HL-60/S4 treated with retinoic acid at 250 ng/mL for 4 days and 3 days (cell line): Measurements from ENCODE around the gene MALRD1.

Source experiments
- in situ Hi-C: fragments of 300-500 bp; cut with MboI; formaldehyde crosslinking; loops from 2 replicates; pipeline ENCODE4 v1.7.0; 2022; ENCODE audit warnings: low sequenced_read_pairs

MALRD1 gene

DNA sequence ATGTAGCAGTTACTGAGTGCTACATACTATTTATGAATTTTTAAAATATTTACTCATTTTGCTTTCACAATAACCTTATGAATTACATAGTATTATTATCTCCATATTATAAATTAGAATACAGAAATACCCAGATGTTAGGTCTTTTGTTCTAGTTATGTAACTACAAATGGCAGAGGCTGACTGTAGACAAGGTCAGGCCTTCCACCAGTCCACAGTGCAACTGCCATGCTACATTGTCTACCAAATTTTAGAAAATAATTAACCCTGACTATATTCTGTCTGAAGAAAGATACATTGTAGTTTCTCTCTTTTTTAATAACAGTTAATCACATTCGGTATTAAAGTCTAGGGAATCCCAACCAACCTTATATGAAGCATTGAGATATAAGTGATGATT, 280.9 kb downstream of the MALRD1 start:
- in situ Hi-C loops, result no loop called here

DNA sequence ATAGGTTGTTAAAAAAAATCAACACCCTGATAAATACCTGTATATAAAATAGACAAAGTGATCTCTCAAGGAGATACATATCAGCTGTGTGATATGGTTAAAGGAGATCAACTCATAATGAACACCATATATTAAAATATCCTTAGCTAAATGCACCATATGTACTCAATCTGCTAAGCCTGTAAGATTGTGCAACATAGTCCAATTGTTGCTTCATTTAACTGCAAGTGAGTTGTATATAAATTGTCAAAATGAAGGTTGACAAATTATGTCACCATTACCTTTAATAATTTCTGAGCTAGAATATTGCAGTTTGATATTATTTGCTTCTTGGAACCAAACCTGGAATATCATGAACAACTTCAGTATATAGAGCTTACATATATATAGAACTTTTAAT, 283.7 kb downstream of the MALRD1 start:
- in situ Hi-C loops, result no loop called here

DNA sequence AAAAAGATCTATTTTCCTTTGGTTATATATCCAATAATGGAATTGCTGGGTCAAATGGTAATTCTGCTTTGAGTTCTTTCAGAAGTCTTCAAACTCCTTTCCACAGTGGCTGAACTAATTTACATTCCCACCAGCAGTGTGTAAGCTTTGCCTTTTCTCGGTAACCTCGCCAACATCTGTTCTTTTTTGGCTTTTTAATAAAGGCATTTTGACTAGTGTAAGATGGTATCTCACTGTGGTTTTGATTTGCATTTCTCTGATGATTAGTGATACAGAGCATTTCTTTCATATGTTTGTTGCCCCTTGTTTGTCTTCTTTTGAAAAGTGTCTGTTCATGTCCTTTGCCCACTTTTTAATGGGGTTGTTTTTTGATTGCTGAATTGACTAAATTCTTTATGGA, 285.0 kb downstream of the MALRD1 start:
- in situ Hi-C loops, result no loop called here

DNA sequence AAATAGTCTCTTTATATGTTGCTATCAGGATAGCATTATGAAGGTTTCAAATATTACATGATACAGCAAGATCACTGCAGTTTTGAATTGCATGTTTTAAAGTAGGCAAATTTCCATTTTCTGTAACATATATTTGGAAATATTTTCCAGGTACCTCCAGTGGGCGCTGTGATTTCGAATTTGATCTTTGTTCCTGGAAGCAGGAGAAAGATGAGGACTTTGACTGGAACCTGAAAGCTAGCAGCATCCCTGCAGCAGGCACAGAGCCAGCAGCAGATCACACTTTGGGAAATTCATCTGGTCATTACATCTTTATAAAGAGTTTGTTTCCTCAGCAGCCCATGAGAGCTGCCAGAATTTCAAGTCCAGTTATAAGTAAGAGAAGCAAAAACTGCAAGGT, 299.0 kb downstream of the MALRD1 start:
- in situ Hi-C loops, result no loop called here

DNA sequence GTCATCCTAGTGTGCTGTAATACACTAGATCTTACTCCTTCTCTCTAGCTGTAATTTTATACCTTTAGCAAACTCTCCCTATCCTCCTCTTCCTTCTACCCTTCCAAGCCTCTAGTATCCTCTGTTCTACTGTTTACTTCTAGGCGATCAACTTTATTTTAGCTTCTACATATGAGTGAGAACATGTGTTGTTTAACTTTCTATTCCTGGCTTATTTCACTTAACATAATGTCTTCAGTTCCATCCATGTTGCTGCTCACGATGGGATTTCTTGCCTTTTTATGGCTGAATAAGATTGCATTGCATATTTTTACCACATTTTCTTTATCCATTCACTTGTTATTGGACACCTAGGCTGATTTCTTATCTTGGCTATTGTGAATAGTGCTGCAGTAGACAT, 318.6 kb downstream of the MALRD1 start:
- in situ Hi-C loops, result no loop called here

DNA sequence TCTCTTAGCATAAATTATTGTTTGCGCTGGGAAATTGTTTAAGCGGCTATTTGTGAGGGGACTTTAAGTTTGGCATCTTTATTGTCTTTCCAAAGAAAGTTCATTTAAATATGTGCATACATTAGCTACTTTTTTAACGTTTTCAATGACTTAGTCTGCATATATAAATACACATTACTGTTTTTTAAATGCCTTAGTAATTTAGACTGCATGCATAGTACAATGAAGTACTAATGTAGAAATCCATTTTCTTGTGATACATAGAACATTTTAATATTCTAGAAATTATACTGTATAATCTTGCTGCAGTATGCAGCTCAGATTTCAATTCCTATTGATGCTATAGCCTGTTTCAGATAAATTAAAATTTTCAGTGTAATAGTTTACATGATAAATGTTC, 325.4 kb downstream of the MALRD1 start:
- in situ Hi-C loops, result no loop called here

DNA sequence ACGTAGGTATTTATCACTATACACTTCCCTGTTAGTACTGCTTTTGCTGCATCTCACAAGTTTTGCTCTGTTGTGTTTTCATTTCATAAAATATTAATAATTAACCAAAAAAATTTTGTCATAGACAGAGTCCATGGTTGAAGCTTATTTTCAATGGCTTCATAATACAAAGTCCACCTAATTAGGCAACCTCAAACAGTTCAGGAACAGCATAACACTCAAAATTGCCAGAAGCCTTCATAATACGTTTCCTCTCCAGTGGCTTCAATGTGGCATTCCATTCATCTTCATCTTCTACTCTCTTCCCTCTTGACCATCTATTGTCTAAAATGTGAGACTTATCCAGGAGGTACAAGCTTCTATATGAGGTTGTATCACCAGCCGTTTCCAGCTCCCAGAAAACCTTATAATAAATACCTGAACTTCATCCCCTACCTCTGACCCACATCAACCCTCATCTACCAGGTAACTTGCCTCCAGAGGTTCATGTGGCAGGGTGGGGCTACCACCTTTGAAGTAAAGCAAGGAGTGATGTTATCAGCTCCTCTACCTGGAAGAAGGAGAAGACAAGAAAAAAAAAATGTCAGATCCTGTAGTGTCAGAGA, 337.3 kb downstream of the MALRD1 start:
- in situ Hi-C loops, result no loop called here

DNA sequence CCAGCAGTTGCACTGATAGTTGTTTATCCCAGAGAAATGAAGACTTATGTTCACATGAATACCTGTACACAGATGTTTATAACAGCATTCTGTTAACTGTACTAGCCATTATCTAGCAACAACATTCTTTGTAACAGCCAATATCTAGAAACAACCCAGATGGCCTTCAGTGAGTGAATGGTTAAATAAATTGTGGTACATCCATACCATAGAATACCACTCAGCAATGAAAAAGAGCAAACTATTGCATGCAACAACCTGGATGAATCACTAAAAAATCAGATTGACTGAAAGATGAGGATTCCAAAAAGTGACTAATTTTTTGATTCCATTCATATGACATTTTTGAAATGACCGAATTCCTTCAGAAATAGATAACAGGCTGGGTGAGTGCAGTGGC, 360.3 kb downstream of the MALRD1 start:
- in situ Hi-C loops, result no loop called here

DNA sequence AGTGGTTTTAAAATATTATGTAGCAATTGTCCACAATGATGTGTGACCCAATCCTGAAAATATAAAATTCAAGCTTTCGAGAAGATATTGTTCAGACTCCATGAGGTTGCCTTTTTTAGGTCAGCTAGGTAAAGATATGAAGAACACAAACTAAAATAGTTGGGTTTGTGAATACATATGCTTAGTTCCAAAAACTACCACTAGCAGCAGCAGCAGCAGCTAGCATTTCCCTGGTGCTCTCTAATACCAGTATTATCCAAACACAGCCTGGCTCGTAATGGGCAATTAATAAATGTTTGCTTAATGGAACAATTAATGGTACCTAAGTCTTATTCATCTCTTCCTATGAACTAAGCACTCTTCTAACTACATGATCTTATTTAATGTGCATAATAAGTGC, 362.5 kb downstream of the MALRD1 start:
- in situ Hi-C loops, result no loop called here

DNA sequence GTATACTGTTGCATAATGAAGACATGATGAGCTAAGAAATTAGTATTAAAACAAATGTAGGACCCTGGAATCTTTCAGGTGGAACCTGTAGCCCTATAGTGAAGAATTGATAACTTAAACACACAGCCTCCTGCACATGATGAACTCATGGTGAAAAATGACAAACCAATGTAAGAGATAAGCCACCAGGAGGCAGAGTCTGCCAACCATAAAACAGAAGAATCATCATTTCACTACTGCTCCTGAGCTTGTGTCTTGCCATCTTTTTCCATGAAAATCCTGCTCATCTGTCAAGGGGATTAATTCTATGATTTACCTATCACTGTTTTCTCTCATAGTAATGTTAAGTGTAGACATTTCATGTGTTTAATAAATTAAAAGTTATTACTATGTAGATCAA, 363.9 kb downstream of the MALRD1 start:
- in situ Hi-C loops, result no loop called here

DNA sequence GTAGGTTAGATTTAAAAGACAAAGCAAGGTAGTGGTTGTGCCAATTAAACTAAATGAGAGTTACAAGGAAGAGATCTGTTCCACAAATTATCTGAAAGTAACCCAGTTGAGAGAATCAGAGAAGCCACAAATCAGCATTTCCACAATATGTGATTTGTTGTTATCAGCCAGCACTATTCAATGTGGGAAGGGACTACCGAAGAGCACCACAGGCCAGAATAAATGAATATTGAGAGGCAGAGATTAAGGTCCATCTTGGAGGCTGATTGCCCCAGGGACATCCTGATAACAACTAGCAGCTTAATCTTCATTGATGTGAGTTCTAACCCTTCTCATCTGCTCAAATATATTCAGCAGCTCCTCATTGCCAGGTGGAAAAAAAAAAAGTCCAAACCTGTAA, 367.6 kb downstream of the MALRD1 start:
- in situ Hi-C loops, result no loop called here

DNA sequence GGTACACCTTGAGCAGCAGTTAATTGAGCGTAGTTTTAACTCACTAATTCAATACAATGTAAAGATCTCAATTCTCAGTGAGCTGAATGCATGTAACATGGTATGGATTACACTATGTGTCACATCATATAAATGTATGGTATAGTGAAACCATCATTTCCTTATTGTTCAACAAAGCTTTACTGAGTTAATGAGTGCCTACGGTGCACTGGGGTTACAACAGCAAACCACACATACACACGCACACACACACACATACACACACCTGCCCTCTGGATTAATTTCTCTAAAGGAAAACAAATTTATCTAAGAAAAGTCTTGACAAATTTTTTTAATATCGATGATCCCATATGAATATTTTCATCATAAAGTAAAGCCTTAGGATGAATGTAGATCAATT, 369.1 kb downstream of the MALRD1 start:
- in situ Hi-C loops, result no loop called here

DNA sequence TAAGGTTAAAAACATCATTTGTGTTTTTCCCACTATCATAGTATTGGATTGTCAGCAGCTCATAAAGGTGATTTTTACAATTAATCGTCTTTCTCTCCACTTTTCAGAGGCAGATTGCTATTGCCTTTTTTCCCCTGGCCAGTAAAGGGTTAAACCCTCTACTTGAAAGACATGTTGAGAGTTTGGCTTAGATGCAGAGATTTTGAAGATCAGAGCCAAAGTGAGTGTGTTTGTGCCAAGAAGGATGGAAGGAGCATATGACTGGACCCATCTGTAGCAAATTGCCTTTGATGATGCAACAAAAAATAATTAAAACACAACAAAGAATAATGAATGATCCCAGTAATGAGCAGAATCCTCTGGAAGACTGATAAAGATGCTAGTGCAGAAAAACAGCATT, 373.1 kb downstream of the MALRD1 start:
- in situ Hi-C loops, result no loop called here

DNA sequence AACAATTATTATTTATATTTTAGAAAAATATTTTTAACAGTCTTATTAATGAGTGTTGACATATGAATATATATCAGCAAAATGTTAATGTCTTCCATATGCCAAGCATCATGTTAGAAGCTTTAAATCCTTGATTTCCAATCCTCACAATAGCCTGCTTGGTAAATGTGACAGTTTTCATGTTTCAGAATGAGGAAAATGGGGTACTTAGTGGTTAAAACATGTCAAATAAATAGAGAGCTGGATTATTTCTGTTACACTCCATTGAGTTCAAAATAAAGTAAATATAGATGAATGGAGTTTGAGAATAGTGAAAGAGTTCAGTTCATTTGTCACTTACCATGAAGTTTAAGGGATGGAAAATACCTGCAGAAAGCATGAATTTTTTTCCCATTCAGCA, 377.4 kb downstream of the MALRD1 start:
- in situ Hi-C loops, result no loop called here

DNA sequence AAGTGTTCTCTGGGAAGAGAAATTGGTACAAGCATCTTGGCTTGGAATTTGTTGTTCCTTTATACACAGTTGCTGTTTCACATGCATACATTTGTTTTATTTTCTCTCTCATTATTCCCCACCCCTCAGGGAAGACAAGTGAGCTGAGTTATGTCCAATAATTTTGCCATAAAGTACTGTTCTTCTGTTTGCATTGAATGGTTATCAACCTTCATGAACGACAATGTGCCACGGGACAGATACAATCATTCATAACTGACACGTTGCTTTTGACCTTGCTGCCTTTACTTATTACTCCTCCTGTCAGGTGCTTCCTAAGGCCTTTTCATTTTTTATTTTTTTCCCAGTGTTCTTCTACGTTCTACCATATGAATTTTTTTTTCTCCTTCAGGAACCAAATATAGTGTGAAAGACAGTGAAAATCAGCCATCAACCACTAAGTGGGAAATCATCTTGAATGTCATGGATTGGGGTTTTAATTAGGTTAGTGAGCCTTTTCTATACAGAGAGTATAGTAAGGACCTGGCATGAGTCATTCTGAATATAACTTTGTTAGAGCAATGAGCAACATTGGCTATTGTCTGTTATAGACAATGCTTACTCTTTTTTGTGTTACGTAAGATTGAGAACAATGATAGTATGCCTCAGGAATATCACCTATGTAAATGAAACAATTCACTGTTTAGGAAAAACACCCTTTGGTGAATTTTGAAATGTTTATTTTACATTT, 383.2 kb downstream of the MALRD1 start:
- in situ Hi-C loops, result no loop called here

DNA sequence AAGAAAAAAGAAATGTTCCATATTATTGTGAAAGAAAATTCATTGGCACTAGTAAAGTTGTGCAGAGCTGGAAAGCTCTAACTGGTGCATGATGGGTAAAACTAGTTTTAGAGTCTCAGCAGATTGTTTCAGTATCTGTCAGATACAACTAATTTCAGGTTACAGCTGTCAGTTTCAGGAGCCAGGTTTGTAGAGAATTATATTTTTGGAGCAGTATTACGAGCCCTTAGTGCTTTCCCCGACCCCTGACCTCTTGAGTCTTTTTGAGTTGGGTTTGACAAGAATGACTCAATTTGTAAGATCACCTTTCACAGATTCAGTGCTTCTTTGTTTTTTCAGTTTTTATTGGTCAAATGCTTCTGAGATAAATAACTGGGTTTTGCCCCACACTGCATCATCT, 401.3 kb downstream of the MALRD1 start:
- in situ Hi-C loops, result no loop called here

DNA sequence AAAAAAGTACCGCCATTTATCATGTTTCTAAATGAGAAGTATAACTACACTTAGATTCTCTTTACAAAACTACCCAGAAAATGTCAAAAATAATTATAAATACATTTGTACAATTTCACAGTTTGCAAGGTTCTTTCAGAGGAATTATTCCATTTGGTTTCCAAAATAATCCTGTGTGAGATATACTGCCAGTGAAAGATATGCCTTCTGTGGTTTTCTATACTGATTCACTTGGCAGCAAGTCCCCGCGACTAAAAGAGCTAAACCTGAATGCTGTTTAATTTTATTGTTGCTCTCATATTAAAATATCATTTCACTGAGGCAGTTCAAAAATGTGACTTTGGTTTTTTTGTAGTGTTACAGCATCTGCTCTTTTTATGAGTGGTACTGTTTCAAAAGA, 402.8 kb downstream of the MALRD1 start:
- in situ Hi-C loops, result no loop called here

DNA sequence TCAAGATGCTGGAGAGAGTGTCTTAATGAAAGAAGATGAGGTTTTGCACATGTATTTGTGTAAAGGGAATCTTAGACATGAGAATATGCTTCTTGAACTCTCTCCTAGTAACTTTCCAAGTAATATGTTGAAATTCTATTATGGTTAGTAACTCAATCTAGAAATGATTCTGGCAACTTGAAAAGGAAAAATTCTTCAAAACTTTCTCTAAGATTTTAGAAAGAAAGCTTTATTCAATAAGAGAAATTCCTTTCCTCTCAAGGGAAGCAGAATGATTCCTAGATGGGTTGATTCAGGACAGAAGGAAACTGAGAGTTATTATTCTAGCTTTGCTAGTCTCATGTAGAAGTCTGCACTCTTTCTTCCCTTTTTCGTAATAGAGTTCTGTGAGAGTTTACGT, 403.3 kb downstream of the MALRD1 start:
- in situ Hi-C loops, result no loop called here

DNA sequence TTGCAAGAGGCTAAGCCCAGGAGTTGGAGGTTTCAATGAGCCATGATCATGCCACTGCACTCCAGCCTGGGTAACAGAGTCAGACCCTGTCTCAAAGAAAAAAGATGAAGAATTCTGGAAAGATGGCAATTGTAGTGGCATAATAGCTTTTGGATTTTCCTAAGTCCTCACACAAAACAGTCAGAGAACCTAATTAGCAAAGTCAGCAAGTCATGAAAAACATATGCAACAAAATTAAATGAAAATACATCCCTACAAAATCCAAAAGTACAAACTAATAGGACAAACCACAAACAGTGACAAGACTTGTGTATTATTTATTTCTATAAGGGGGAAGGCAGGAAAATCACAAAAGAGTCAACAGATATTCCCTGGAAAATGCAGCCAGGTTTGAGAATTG, 405.4 kb downstream of the MALRD1 start:
- in situ Hi-C loops, result no loop called here

DNA sequence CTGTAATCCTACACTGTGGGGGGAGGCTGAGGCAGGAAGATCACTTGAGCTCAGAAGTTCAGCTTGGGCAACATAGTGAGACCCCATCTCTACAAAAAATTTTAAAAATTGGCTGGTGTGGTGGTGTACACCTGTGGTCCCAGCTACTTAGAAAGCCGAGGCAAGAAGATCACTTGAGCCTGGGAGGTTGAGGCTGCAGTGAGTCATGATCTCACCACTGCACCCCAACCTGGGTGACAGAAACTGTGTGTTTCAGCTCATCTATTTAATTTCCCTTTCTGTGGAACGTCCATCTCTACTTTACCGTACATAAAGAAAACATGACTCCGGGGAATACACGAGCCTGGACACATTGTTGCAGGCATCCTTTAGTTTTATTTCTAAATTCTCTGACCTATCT, 413.0 kb downstream of the MALRD1 start:
- in situ Hi-C loops, result no loop called here

DNA sequence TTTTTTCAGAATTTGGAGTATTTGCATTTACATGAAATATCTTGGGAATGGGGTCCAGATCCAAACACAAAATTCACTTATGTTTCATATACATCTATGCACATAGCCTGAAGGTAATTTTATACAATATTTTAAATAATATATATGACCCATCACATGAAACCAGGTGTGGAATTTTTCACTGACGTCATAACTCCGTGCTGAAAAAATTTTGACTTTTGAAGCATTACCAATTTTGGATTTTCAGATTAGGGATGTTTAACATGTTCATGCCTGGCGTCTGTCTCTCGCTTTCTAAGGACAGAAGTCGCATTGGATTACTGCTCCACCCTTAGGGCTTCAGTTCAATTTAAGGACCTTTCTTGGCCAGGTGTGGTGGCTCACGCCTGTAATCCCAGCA, 418.1 kb downstream of the MALRD1 start:
- in situ Hi-C loops, result no loop called here

DNA sequence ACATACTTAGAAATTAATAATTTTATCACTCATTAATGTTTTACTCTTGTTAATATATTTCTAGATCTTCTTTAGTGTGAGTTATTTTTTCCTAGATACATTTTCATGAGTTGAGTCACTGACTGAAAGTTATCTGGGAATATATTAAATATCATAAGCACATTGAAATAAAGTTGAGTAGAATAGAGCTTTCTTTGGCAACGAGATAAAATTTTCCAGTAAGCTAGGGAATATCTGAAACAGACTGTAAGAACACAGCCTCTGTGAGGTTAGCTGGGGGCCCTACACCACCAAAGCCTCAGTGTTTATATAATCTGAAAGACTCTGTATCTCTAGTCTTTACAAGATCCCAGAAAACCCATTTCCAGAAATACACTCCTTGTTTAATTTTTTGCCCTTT, 419.8 kb downstream of the MALRD1 start:
- in situ Hi-C loops, result no loop called here

DNA sequence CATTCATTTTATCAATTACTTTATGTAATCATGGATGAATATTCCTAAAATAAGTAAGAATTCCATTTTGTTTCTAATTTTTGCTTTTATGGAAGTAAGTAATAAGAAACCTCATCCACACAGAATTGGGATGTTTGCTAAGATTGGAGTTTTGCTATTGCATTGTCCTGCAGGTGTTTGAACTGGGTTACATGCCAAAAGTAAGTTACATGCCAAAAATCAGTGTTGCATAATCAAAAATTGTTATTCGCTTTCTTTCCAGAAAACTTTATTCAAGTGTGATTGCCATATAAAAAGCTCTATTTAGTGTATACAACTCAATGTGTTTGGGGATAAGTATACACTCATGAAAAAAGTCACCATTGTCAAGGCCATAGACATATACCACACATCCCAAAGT, 420.9 kb downstream of the MALRD1 start:
- in situ Hi-C loops, result no loop called here
